IPS-20b (cell line): ENCODE measurements around the gene ZBTB22.

ENCODE experiments used
- H3K27ac ChIP-seq: one replicate; pipeline ENCODE4 v1.5.1; 2013; ENCODE audit warnings: low read length
- H3K27me3 ChIP-seq: 2 replicates; pipeline ENCODE4 v1.6.1; 2013; ENCODE audit warnings: mild to moderate bottlenecking, low read length, inconsistent platforms; ENCODE audit not compliant: insufficient read depth
- H3K36me3 ChIP-seq: 2 replicates; pipeline ENCODE4 v1.6.1; 2013; ENCODE audit warnings: low read depth, mild to moderate bottlenecking, inconsistent platforms, low read length, moderate library complexity; ENCODE audit not compliant: insufficient read depth
- H3K4me1 ChIP-seq: 2 replicates; pipeline ENCODE4 v1.6.1; 2013; ENCODE audit warnings: mild to moderate bottlenecking, control low read depth, inconsistent platforms, low read length, moderate library complexity; ENCODE audit not compliant: insufficient read depth
- H3K4me3 ChIP-seq: 2 replicates; pipeline ENCODE4 v1.5.1; 2013; ENCODE audit warnings: mild to moderate bottlenecking, low read length, inconsistent platforms
- H3K9ac ChIP-seq: 2 replicates; pipeline ENCODE4 v1.6.1; 2013; ENCODE audit warnings: low read depth, mild to moderate bottlenecking, inconsistent platforms, low read length, moderate library complexity
- H3K9me3 ChIP-seq: 2 replicates; pipeline ENCODE4 v1.6.1; 2013; ENCODE audit warnings: mild to moderate bottlenecking, low read depth, low read length, inconsistent platforms; ENCODE audit not compliant: insufficient read depth

The ZBTB22 gene

GRCh38 chr6:33313105-33313708, 4.3 kb downstream of the ZBTB22 start:
- Histone ChIP-seq H3K4me1 (peaks cover 14% of the 10 kb centered on the region; the same call in 1 of the 2 replicates), H3K9me3 (no peaks in the 10 kb centered on the region), H3K36me3 (0 out of 2 replicates have a peak, but pooled peaks cover 5% of the 10 kb centered on the region), H3K9ac (peak overlapping the region; percentile 80; the same call in 1 of the 2 replicates), H3K27me3 (peaks cover 9% of the 10 kb centered on the region), H3K4me3 (peak overlapping the region; percentile 88), H3K27ac (no peak overlapping the region)

- Histone ChIP-seq H3K4me3 (peak overlapping the region; percentile 88), H3K27ac (no peak overlapping the region), H3K27me3 (peaks cover 9% of the 10 kb centered on the region), H3K4me1 (peaks cover 14% of the 10 kb centered on the region; the same call in 1 of the 2 replicates), H3K9me3 (no peaks in the 10 kb centered on the region), H3K9ac (peak overlapping the region; percentile 80; the same call in 1 of the 2 replicates), H3K36me3 (0 out of 2 replicates have a peak, but pooled peaks cover 5% of the 10 kb centered on the region)
Measured at GRCh38 chr6:33312361-33313104, 5.0 kb downstream of the ZBTB22 start.

DNA sequence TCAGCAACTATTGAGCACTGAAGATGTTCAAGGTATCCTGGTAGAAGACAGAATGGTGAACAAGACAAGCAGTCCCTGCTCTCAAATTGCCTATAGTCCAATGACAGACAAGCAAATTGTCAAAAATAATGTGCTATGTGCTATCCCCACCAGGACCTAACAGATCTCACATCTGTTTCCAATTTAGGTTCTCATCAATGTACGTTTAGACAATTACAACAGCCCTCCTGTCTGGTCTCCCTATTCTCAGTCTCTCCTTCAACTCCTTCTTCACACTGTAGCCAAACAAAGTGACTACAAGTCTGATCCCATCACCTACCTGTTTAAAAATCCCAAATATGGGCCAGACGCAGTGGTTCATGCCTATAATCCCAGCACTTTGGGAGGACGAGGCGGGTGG, 11.2 kb downstream of the ZBTB22 start:
- H3K27me3 ChIP-seq = no peaks in the 10 kb centered on the region
- no peaks in the 10 kb centered on the region for H3K9me3 ChIP-seq
- H3K9ac ChIP-seq = no peak overlapping the region
- peaks cover 5% of the 10 kb centered on the region; the same call in 1 of the 2 replicates for H3K36me3 ChIP-seq
- H3K27ac ChIP-seq = no peak overlapping the region
- no peak overlapping the region for H3K4me3 ChIP-seq
- H3K4me1 ChIP-seq = no peaks in the 10 kb centered on the region

GRCh38 chr6:33305052-33305451, 12.5 kb downstream of the ZBTB22 start:
- no peaks in the 10 kb centered on the region for H3K27me3 ChIP-seq
- H3K9ac ChIP-seq = no peak overlapping the region
- H3K36me3 ChIP-seq = peaks cover 5% of the 10 kb centered on the region; the same call in 1 of the 2 replicates
- H3K4me1 ChIP-seq = no peaks in the 10 kb centered on the region
- H3K4me3 ChIP-seq = no peak overlapping the region
- H3K27ac ChIP-seq = no peak overlapping the region
- H3K9me3 ChIP-seq = no peaks in the 10 kb centered on the region

- no peak overlapping the region for H3K27ac ChIP-seq
- no peaks in the 10 kb centered on the region for H3K27me3 ChIP-seq
Measured at GRCh38 chr6:33304216-33304615, 13.3 kb downstream of the ZBTB22 start.

DNA sequence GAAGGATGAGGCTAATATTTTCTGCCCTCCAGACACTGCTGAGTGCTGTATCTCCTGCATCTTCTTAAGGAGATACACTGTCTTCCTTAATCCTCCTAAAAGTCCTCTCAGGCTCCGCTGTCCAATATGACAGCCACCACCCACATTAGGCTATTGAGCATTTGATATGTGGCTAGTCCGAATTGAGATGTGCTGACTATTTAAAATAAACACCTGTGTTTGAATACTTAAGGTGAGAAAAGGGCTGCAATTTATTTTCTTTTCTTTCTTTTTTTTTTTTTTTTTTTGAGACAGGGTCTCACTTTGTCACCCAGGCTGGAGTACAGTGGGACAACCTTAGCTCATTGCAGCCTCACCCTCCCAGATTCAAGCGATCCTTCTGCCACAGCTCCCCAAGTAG, 15.7 kb downstream of the ZBTB22 start:
- no peak overlapping the region for H3K27ac ChIP-seq
- H3K9ac ChIP-seq = no peak overlapping the region
- H3K36me3 ChIP-seq = peaks cover 5% of the 10 kb centered on the region; the same call in 1 of the 2 replicates
- H3K9me3 ChIP-seq = no peaks in the 10 kb centered on the region
- no peaks in the 10 kb centered on the region for H3K4me1 ChIP-seq
- no peaks in the 10 kb centered on the region for H3K27me3 ChIP-seq
- no peak overlapping the region for H3K4me3 ChIP-seq

More at GRCh38 chr6:33304216-33304615, 13.3 kb downstream of the ZBTB22 start:
- H3K4me1 ChIP-seq = no peaks in the 10 kb centered on the region
- H3K9me3 ChIP-seq = no peaks in the 10 kb centered on the region
- no peak overlapping the region for H3K4me3 ChIP-seq
- H3K36me3 ChIP-seq = peaks cover 5% of the 10 kb centered on the region; the same call in 1 of the 2 replicates
- no peak overlapping the region for H3K9ac ChIP-seq

DNA sequence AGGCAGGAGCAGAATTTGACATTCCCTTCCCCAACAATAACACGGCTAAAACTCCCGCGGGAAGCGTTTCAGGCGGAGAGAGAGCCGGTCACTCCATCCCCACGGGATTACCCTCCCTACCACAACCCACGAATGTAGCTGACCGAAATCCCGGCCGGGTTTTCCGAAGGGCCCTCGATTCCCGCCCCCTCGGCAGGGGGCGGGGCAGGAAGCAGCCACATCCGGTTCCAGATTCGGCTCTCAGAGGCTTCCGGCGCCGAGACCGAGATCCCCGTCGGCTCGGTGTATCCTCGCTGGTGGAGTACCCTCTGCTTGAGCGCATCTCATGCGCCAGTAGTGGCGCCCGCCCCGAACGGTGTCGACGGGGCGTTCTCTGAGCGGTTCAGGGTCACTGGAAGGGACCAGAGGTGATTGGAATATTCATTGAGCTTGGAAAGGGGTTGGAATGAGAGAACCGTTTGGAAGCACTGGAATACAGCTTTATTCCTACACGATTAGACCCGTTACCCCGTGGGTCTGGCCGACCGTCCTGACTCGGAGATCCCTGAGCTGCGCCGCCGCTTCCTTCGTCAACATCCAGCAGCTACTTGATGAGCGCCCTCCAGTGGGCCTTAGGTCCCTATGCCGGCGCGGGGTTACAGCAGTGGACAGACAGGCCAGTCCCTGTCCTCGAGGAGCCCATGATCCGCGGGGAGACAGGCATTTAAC, 18.2 kb downstream of the ZBTB22 start:
- Histone ChIP-seq H3K9ac (peak overlapping the region; percentile 92), H3K36me3 (peaks cover 7% of the 10 kb centered on the region), H3K27me3 (no peaks in the 10 kb centered on the region), H3K9me3 (no peaks in the 10 kb centered on the region), H3K27ac (peak overlapping the region; percentile 86), H3K4me3 (peak overlapping the region; percentile 98), H3K4me1 (no peaks in the 10 kb centered on the region)

- Histone ChIP-seq H3K4me1 (no peaks in the 10 kb centered on the region), H3K9ac (peak within 1 kb of the TSS; percentile 92), H3K4me3 (peak within 1 kb of the TSS; percentile 98), H3K27me3 (no peaks in the 10 kb centered on the region), H3K36me3 (peaks cover 9% of the 10 kb centered on the region), H3K9me3 (no peaks in the 10 kb centered on the region), H3K27ac (peak within 1 kb of the TSS; percentile 86)
Measured at GRCh38 chr6:33298773-33299236, 18.7 kb downstream of the ZBTB22 start, which contains the start of gene RGL2. Gene RGL2, minus strand, starts transcription at chr6:33298942. Its CDS starts 332 bp downstream, at chr6:33298610.

- Histone ChIP-seq H3K9ac (peak overlapping the region; percentile 92; the same call in 1 of the 2 replicates), H3K27ac (no peak overlapping the region), H3K27me3 (no peaks in the 10 kb centered on the region), H3K36me3 (peaks cover 12% of the 10 kb centered on the region), H3K4me1 (no peaks in the 10 kb centered on the region), H3K9me3 (no peaks in the 10 kb centered on the region), H3K4me3 (peak overlapping the region; percentile 98)
Measured at GRCh38 chr6:33297956-33298772, 19.4 kb downstream of the ZBTB22 start.

GRCh38 chr6:33297406-33297955, 20.1 kb downstream of the ZBTB22 start:
- Histone ChIP-seq H3K27me3 (no peaks in the 10 kb centered on the region), H3K9ac (peak overlapping the region; percentile 71; the same call in 1 of the 2 replicates), H3K9me3 (no peaks in the 10 kb centered on the region), H3K4me3 (peak overlapping the region; percentile 98), H3K36me3 (peaks cover 19% of the 10 kb centered on the region), H3K27ac (peak overlapping the region; percentile 3), H3K4me1 (no peaks in the 10 kb centered on the region)
